RWPE1 (cell line): Measurements from ENCODE around the gene RPL38.
A peak's percentile ranks its signal among the peaks of the same experiment; 100 is the strongest.

Experiments used
- CTCF ChIA-PET: fragments of 350-600 bp; sonication (Branson Sonifier 250); formaldehyde crosslinking; extraction: SDS; loops from one replicate; lab custom pipeline; 2021; lab: Yijun Ruan, JAX
- POLR2A ChIA-PET: fragments of 400-600 bp; formaldehyde crosslinking; extraction: SDS; loops from one replicate; lab custom pipeline; 2020; ENCODE audit warnings: antibody characterized with exemption; ENCODE audit not compliant: low non-redundant PET; lab: Yijun Ruan, JAX
- DNase-seq: peaks from one replicate; pipeline ENCODE4 v3.0.0; 2012; ENCODE audit warnings: low spot score
- H3K27ac ChIP-seq: fragments of 450-650 bp; 2 replicates; pipeline ENCODE4 v1.5.1; 2017
- TF ChIP-seq, protein P1 (sequence below): fragments of 450-650 bp; conservative IDR thresholded peaks from 2 replicates; pipeline ENCODE4 v1.5.1; 2017; ENCODE audit warnings: low read depth, mild to moderate bottlenecking

The RPL38 gene

GRCh38 chr17:74212209-74212912 lies 8.9 kb downstream of the RPL38 start:
- TF ChIP-seq, protein P1, sequence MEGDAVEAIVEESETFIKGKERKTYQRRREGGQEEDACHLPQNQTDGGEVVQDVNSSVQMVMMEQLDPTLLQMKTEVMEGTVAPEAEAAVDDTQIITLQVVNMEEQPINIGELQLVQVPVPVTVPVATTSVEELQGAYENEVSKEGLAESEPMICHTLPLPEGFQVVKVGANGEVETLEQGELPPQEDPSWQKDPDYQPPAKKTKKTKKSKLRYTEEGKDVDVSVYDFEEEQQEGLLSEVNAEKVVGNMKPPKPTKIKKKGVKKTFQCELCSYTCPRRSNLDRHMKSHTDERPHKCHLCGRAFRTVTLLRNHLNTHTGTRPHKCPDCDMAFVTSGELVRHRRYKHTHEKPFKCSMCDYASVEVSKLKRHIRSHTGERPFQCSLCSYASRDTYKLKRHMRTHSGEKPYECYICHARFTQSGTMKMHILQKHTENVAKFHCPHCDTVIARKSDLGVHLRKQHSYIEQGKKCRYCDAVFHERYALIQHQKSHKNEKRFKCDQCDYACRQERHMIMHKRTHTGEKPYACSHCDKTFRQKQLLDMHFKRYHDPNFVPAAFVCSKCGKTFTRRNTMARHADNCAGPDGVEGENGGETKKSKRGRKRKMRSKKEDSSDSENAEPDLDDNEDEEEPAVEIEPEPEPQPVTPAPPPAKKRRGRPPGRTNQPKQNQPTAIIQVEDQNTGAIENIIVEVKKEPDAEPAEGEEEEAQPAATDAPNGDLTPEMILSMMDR, result no peak
- peak; percentile 16 for DNase-seq
- POLR2A ChIA-PET, result no interaction called here
- CTCF ChIA-PET, result interaction anchor here (0.8 to 0.9 kb wide), 2 partner anchors 9 to 13 kb away, joined by 3 read pairs; partner anchors contain the start of gene RPL38
- H3K27ac ChIP-seq, result peak overlapping the region; percentile 86

- peak within 1 kb of the TSS; percentile 86 for H3K27ac ChIP-seq
- POLR2A ChIA-PET, result no interaction called here
- DNase-seq, result peak; percentile 84
- CTCF ChIA-PET, result interaction anchor here (0.6 to 0.9 kb wide), 4 partner anchors 10 to 84 kb away, joined by 3 to 4 read pairs (median 4); partner anchors contain the start of gene RPL38
- TF ChIP-seq, protein P1, result peak; percentile 40
Observed at GRCh38 chr17:74212913-74213791, 9.7 kb downstream of the RPL38 start, which contains the start of gene TTYH2. Gene TTYH2, plus strand, starts transcription at chr17:74213571. Its CDS starts 17 bp downstream, at chr17:74213588.

- H3K27ac ChIP-seq, result peak overlapping the region; percentile 86
- CTCF ChIA-PET, result interaction anchor here (0.5 kb wide), 1 partner anchor 324 kb away, joined by 3 read pairs; no protein-coding TSS in a partner anchor
- POLR2A ChIA-PET, result no interaction called here
- TF ChIP-seq, protein P1, result no peak
- DNase-seq, result no peak
Observed at GRCh38 chr17:74213861-74214391, 10.4 kb downstream of the RPL38 start.

DNA sequence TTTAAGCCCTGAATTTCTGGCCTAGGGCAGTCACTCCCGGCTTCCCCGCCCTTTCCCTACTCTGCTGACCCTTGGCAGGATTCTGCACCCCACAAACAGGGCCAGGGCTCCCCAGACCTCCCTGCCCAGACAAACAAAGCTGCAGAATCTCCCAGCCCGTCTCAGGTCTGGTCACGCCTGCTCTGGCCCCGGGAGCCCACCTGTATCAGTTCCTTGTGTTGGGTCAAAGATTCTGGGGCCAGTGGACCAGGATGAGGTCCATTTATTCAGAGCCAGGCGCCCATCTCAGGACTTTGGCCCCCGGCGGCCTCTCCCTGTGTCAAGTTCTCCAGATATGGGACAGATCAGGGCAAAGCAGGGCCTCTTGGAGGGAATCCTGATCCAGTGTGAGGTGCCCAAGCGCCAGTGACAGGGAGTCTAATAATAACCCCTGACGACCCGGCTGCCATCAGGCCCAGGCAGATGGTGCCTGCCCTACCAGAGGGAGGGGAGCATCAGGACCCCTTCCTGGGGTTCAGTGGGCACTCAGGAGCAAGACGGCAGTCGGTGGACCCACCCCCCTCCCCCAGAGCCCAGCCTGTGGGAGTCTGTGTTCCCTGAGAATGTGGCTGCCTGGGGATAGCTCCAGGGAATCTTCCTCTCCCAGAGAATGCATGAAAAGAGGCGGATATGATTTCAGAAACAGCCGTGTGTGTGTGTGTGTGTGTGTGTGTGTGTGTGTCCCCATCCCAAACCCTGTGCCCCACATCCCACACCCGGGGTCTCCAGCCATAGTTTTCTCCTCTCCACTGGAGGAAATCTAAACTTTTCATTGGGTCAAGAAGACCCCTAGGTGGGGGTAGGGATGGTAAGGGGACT lies 11.2 kb downstream of the RPL38 start:
- no peak for DNase-seq
- H3K27ac ChIP-seq, result peak overlapping the region; percentile 23; the same call in 1 of the 2 replicates
- ChIA-PET CTCF (interaction anchor here (0.5 kb wide), 1 partner anchor 323 kb away, joined by 3 read pairs; no protein-coding TSS in a partner anchor), POLR2A (interaction anchor here (0.5 kb wide), 1 partner anchor 1170 kb away, joined by 3 read pairs; no protein-coding TSS in a partner anchor)
- TF ChIP-seq, protein P1, result no peak

- ChIA-PET CTCF (interaction anchor here (0.7 kb wide), 1 partner anchor 16 kb away, joined by 4 read pairs; no protein-coding TSS in a partner anchor), POLR2A (interaction anchor here (0.5 kb wide), 1 partner anchor 1170 kb away, joined by 3 read pairs; no protein-coding TSS in a partner anchor)
- DNase-seq, result no peak
- H3K27ac ChIP-seq, result no peak overlapping the region
- TF ChIP-seq, protein P1, result no peak
Observed at GRCh38 chr17:74215342-74215727, 11.9 kb downstream of the RPL38 start.
